Esophagus squamous epithelium (tissue), 4 donors: ENCODE measurements around the gene FNDC1.

ENCODE experiments used
- POLR2A ChIP-seq, 4 donors: fragments of 450-650 bp; IDR thresholded peaks; one replicate each; pipeline ENCODE4 v1.6.1; 2017; ENCODE audit warnings: antibody characterized with exemption in 4 of 4, mild to moderate bottlenecking in 4 of 4, moderate library complexity in 3 of 4
- TF ChIP-seq, protein P1 (sequence below), 6 experiments: fragments of 450-650 bp in 4 of 6; fragments of 200-600 bp in 2 of 6; sonication (generic) in 2 of 6; IDR thresholded peaks; one replicate each; pipeline ENCODE4 v1.5.1; 2016 to 2019; ENCODE audit warnings: antibody characterized with exemption in 6 of 6, mild to moderate bottlenecking in 4 of 6, moderate library complexity in 4 of 6

DNA sequence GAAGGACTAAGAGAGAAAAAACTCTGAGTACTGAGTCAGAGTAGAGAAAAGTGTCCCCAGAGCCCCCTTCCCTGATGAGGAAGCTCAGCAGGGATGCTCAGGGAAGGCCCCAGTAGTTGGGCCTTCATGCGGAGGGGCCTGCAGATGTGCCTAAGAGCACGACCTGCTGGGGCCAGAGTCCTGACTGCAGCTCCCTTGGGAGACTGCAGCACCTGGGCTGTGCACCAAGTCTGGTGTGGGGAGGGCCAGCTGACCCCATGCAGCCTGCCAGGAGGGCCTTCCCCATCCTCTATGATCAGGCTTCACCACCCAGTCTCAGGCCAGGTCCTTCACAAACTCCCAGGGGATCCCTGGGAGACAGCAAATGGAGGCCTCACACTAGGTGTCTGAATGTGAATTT lies 130.4 kb downstream of the FNDC1 start:
- TF ChIP-seq, protein P1, sequence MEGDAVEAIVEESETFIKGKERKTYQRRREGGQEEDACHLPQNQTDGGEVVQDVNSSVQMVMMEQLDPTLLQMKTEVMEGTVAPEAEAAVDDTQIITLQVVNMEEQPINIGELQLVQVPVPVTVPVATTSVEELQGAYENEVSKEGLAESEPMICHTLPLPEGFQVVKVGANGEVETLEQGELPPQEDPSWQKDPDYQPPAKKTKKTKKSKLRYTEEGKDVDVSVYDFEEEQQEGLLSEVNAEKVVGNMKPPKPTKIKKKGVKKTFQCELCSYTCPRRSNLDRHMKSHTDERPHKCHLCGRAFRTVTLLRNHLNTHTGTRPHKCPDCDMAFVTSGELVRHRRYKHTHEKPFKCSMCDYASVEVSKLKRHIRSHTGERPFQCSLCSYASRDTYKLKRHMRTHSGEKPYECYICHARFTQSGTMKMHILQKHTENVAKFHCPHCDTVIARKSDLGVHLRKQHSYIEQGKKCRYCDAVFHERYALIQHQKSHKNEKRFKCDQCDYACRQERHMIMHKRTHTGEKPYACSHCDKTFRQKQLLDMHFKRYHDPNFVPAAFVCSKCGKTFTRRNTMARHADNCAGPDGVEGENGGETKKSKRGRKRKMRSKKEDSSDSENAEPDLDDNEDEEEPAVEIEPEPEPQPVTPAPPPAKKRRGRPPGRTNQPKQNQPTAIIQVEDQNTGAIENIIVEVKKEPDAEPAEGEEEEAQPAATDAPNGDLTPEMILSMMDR (IDR thresholded peaks at IDR 0.05), result no peak
- no peak for TF ChIP-seq POLR2A (IDR thresholded peaks at IDR 0.05)
